H1 (cell line): ENCODE measurements around the gene COLQ. TPM values are rescaled to one million over a fixed set of nuclear protein-coding genes. Genes with fewer than 3 reads are reported as not detected.

ENCODE experiments used
- CTCF ChIA-PET: fragments of 300-600 bp; sonication (Branson Sonifier 250); formaldehyde crosslinking; loops from one replicate; lab custom pipeline; 2021; ENCODE audit not compliant: partially characterized antibody; lab: Charles Lee
- POLR2A ChIA-PET: fragments of 300-600 bp; sonication (Branson Sonifier 250); formaldehyde crosslinking; loops from one replicate; lab custom pipeline; 2021; ENCODE audit warnings: inconsistent platforms; ENCODE audit not compliant: partially characterized antibody; lab: Charles Lee
- DNase-seq, 2 experiments: peaks; one replicate each; pipeline versions ENCODE4 v3.0.0 to v3.0.0-alpha.2; 2010 to 2022; ENCODE audit warnings: low spot score in 2 of 2, low read depth in 1 of 2, mixed read lengths in 1 of 2
- FAIRE-seq: peaks from 2 replicates; lab custom pipeline; 2011; peaks lifted over from hg19 to GRCh38; lab: Jason Lieb, UNC
- H2AFZ ChIP-seq: 2 replicates; pipeline ENCODE4 v1.8.1; 2012; ENCODE audit warnings: low read length, inconsistent platforms
- H2AK5ac ChIP-seq: 2 replicates; pipeline ENCODE4 v1.6.1; 2013; ENCODE audit warnings: low read depth, low read length
- H2BK120ac ChIP-seq: replicated peaks from 2 replicates; pipeline ENCODE3; 2013; ENCODE audit warnings: low read depth, low read length, inconsistent platforms
- H2BK12ac ChIP-seq: 2 replicates; pipeline ENCODE4 v1.6.1; 2013; ENCODE audit warnings: low read depth, low read length
- H2BK15ac ChIP-seq: 2 replicates; pipeline ENCODE4 v1.6.1; 2013; ENCODE audit warnings: low read length
- H2BK20ac ChIP-seq: 2 replicates; pipeline ENCODE4 v1.6.1; 2013; ENCODE audit warnings: low read length
- H2BK5ac ChIP-seq: 2 replicates; pipeline ENCODE4 v1.6.1; 2013; ENCODE audit warnings: low read depth, low read length
- H3K14ac ChIP-seq: 2 replicates; pipeline ENCODE4 v1.6.1; 2013; ENCODE audit warnings: inconsistent platforms; ENCODE audit not compliant: insufficient read length
- H3K18ac ChIP-seq: 2 replicates; pipeline ENCODE4 v1.6.1; 2013; ENCODE audit warnings: low read length; ENCODE audit errors: extremely low read depth
- H3K23ac ChIP-seq: 2 replicates; pipeline ENCODE4 v1.6.1; 2013; ENCODE audit warnings: inconsistent platforms; ENCODE audit not compliant: insufficient read length
- H3K23me2 ChIP-seq: 2 replicates; pipeline ENCODE4 v1.6.1; 2013; ENCODE audit warnings: low read depth, low read length
- H3K27ac ChIP-seq: 2 replicates; pipeline ENCODE4 v1.6.1; 2011; ENCODE audit warnings: low read depth, low read length, inconsistent platforms
- H3K27me3 ChIP-seq, 4 experiments: replicated peaks in 1 of 4; 1 replicate in 1 of 4; 2 replicates in 3 of 4; pipeline versions ENCODE4 v1.6.1 to v1.8.1; 2011 to 2013; ENCODE audit warnings: low read length in 3 of 4, mild to moderate bottlenecking in 3 of 4, inconsistent platforms in 2 of 4, mixed read lengths in 2 of 4, moderate library complexity in 1 of 4; ENCODE audit not compliant: control insufficient read depth in 3 of 4, insufficient read depth in 3 of 4; ENCODE audit errors: extremely low read depth in 1 of 4
- H3K36me3 ChIP-seq, 4 experiments: 2 replicates each; pipeline versions ENCODE4 v1.6.1 to v1.8.1; 2011 to 2013; ENCODE audit warnings: mild to moderate bottlenecking in 4 of 4, low read length in 3 of 4, moderate library complexity in 2 of 4, control low read depth in 1 of 4, inconsistent platforms in 1 of 4; ENCODE audit not compliant: insufficient read depth in 4 of 4, control insufficient read depth in 2 of 4
- H3K4ac ChIP-seq: replicated peaks from 2 replicates; pipeline ENCODE3; 2013; ENCODE audit warnings: low read length, low read depth, mixed read lengths, inconsistent platforms; ENCODE audit not compliant: insufficient read length
- H3K4me1 ChIP-seq, 4 experiments: replicated peaks in 1 of 4; 1 replicate in 1 of 4; 2 replicates in 3 of 4; pipeline versions ENCODE4 v1.6.1 to v1.8.1; 2011 to 2013; ENCODE audit warnings: low read length in 3 of 4, inconsistent platforms in 2 of 4, mixed read lengths in 1 of 4; ENCODE audit not compliant: insufficient read depth in 4 of 4, control insufficient read depth in 3 of 4
- H3K4me2 ChIP-seq, 2 experiments: 2 replicates each; pipeline versions ENCODE4 v1.6.1 to v1.8.1; 2011 to 2013; ENCODE audit warnings: low read depth in 2 of 2, low read length in 2 of 2, control low read depth in 1 of 2, inconsistent platforms in 1 of 2, mild to moderate bottlenecking in 1 of 2; ENCODE audit not compliant: insufficient read depth in 1 of 2
- H3K4me3 ChIP-seq, 4 experiments: fragments of 200-600, 300-600 bp in 1 of 4; sonication (generic), shearing (Covaris generic), sonication (Bioruptor Twin) in 1 of 4; 2 replicates each; pipeline versions ENCODE4 v1.5.1 to v1.8.1; 2011 to 2016; ENCODE audit warnings: low read length in 4 of 4, low read depth in 3 of 4, control low read depth in 2 of 4, inconsistent platforms in 2 of 4, mild to moderate bottlenecking in 2 of 4, mixed read lengths in 1 of 4, moderate library complexity in 1 of 4; ENCODE audit not compliant: insufficient read depth in 2 of 4; ENCODE audit errors: extremely low read depth in 1 of 4
- H3K56ac ChIP-seq: replicated peaks from 2 replicates; pipeline ENCODE3; 2013; ENCODE audit warnings: low read depth, mild to moderate bottlenecking, mixed read lengths, low read length, inconsistent platforms; ENCODE audit not compliant: insufficient read length
- H3K79me1 ChIP-seq: 2 replicates; pipeline ENCODE4 v1.6.1; 2013; ENCODE audit warnings: low read depth, low read length, control low read depth
- H3K79me2 ChIP-seq, 2 experiments: 2 replicates each; pipeline versions ENCODE4 v1.6.1 to v1.8.1; 2012 to 2013; ENCODE audit warnings: low read length in 2 of 2, mild to moderate bottlenecking in 2 of 2, inconsistent platforms in 1 of 2; ENCODE audit not compliant: insufficient read depth in 2 of 2, control insufficient read depth in 1 of 2
- H3K9ac ChIP-seq, 4 experiments: replicated peaks in 1 of 4; 1 replicate in 1 of 4; 2 replicates in 3 of 4; pipeline versions ENCODE4 v1.6.1 to v1.8.1; 2011 to 2013; ENCODE audit warnings: low read depth in 3 of 4, low read length in 3 of 4, control low read depth in 2 of 4, mild to moderate bottlenecking in 2 of 4, moderate library complexity in 2 of 4, inconsistent platforms in 1 of 4; ENCODE audit errors: extremely low read depth in 1 of 4
- H3K9me3 ChIP-seq, 2 experiments: 2 replicates each; pipeline versions ENCODE4 v1.6.1 to v1.8.1; 2012 to 2013; ENCODE audit warnings: mild to moderate bottlenecking in 2 of 2, moderate library complexity in 2 of 2, control low read depth in 1 of 2, inconsistent platforms in 1 of 2, low read depth in 1 of 2, low read length in 1 of 2, mixed read lengths in 1 of 2; ENCODE audit not compliant: insufficient read depth in 2 of 2
- H4K20me1 ChIP-seq, 2 experiments: replicated peaks in 1 of 2; 2 replicates each; pipeline versions ENCODE3 to v1.8.1; 2011 to 2013; ENCODE audit warnings: inconsistent platforms in 2 of 2, low read length in 2 of 2, mild to moderate bottlenecking in 1 of 2; ENCODE audit not compliant: insufficient read depth in 2 of 2, control insufficient read depth in 1 of 2
- H4K5ac ChIP-seq: 2 replicates; pipeline ENCODE4 v1.6.1; 2013; ENCODE audit warnings: low read length, low read depth, mixed read lengths, inconsistent platforms; ENCODE audit not compliant: insufficient read length
- H4K8ac ChIP-seq: 2 replicates; pipeline ENCODE4 v1.8.0; 2013; ENCODE audit warnings: mild to moderate bottlenecking, moderate library complexity, low read length, inconsistent platforms; ENCODE audit not compliant: insufficient read depth; ENCODE audit errors: extremely low read depth
- H4K91ac ChIP-seq: replicated peaks from 2 replicates; pipeline ENCODE3; 2013; ENCODE audit warnings: low read length, mixed read lengths, inconsistent platforms; ENCODE audit not compliant: insufficient read length
- CBX8 ChIP-seq: fragments of 300-800, 300-1000 bp; sonication (generic); IDR thresholded peaks from 2 replicates; pipeline ENCODE4 v1.7.1; 2016; ENCODE audit warnings: low read depth, low read length, borderline replicate concordance
- EGR1 ChIP-seq: IDR thresholded peaks from 2 replicates; pipeline ENCODE4 v1.6.1; 2011; ENCODE audit warnings: low read depth, low read length, borderline replicate concordance
- HDAC6 ChIP-seq: IDR thresholded peaks from one replicate; pipeline ENCODE4 v1.7.1; 2012; ENCODE audit warnings: low read depth, mild to moderate bottlenecking, inconsistent platforms, low read length, moderate library complexity
- JUN ChIP-seq: IDR thresholded peaks from 2 replicates; pipeline ENCODE4 v1.6.1; 2011; ENCODE audit warnings: low read depth, mild to moderate bottlenecking, improper control_type of control experiment, low read length
- KDM5A ChIP-seq: fragments of 200-600 bp; IDR thresholded peaks from 2 replicates; pipeline ENCODE4 v1.7.1; 2012; ENCODE audit warnings: mild to moderate bottlenecking, low read length, inconsistent platforms, mixed read lengths
- POLR2A ChIP-seq, 2 experiments: IDR thresholded peaks; 1 replicate in 1 of 2; 2 replicates in 1 of 2; pipeline ENCODE4 v1.6.1; 2011; ENCODE audit warnings: low read depth in 2 of 2, low read length in 2 of 2, mild to moderate bottlenecking in 2 of 2; ENCODE audit errors: control extremely low read depth in 1 of 2
- RNF2 ChIP-seq: fragments of 200-900, 300-1000 bp; sonication (generic); IDR thresholded peaks from 2 replicates; pipeline ENCODE4 v1.7.1; 2016; ENCODE audit warnings: borderline replicate concordance, low read depth, mild to moderate bottlenecking, antibody characterized with exemption, low read length; ENCODE audit not compliant: poor library complexity, severe bottlenecking; ENCODE audit errors: missing control alignments
- SP4 ChIP-seq: IDR thresholded peaks from 2 replicates; pipeline ENCODE4 v1.6.1; 2012; ENCODE audit warnings: low read length, inconsistent platforms
- TAF7 ChIP-seq: optimal IDR thresholded peaks from 2 replicates; pipeline ENCODE3; 2011; ENCODE audit warnings: low read depth, mild to moderate bottlenecking, inconsistent platforms, low read length, moderate library complexity, borderline replicate concordance
- TEAD4 ChIP-seq: IDR thresholded peaks from 2 replicates; pipeline ENCODE4 v1.6.1; 2012; ENCODE audit warnings: low read depth, low read length, inconsistent platforms, mixed read lengths
- ZNF274 ChIP-seq: IDR thresholded peaks from 2 replicates; pipeline ENCODE4 v1.7.0; 2012; ENCODE audit warnings: low read length, borderline replicate concordance; ENCODE audit errors: extremely low read depth
- WGBS, 2 experiments: shearing (Covaris generic) in 1 of 2; methylation state at CpG; one replicate each; pipeline versions ENCODE4 v1.1.6 to v1.1.7; 2013 to 2015; ENCODE audit warnings: low lambda C conversion rate in 2 of 2, mixed read lengths in 2 of 2, inconsistent platforms in 1 of 2, low coverage in 1 of 2, missing lambda C conversion rate in 1 of 2; ENCODE audit not compliant: insufficient replicate concordance in 2 of 2, insufficient coverage in 1 of 2, insufficient read length in 1 of 2; ENCODE audit errors: extremely low coverage in 1 of 2, missing lambda C conversion rate in 1 of 2; 5-methylcytosine and 5-hydroxymethylcytosine counted together
- polyA plus RNA-seq, 7 experiments: library from polyadenylated mRNA; depleted of rRNA in 3 of 7; stranded (reverse) in 5 of 7; unstranded in 2 of 7; fragments of >200 nt in 5 of 7; fragments of 200-250 nt in 2 of 7; gene quantifications; 1 replicate in 5 of 7; 2 replicates in 1 of 7; 4 replicates in 1 of 7; pipeline versions ENCODE4 v1.2.1 to v1.2.3, GENCODE V29; 2011 to 2013; ENCODE audit warnings: missing spikeins in 2 of 7, mixed read lengths in 2 of 7
- total RNA-seq: library from RNA; stranded (reverse); fragmentation: NEBNext Ultra II Directional; extraction: Animal tissue kit (Norgen Biotek cat#: 25700); gene quantifications from 2 replicates; pipeline ENCODE4 v1.2.1, GENCODE V29; 2021
- TF ChIP-seq, protein P1 (sequence below), 3 experiments: IDR thresholded peaks; 1 replicate in 2 of 3; 2 replicates in 1 of 3; pipeline versions ENCODE4 v1.5.1 to v1.6.1; 2011; ENCODE audit warnings: low read length in 3 of 3, mild to moderate bottlenecking in 3 of 3, inconsistent platforms in 2 of 3, low read depth in 1 of 3, moderate library complexity in 1 of 3; ENCODE audit not compliant: insufficient read depth in 1 of 3; ENCODE audit errors: control extremely low read depth in 1 of 3

COLQ gene
- total and polyA plus RNA-seq, 2 of the 8 experiments (the other 6 are each of a cell fraction or from before 2014, with no cell fraction given), result 1.5 to 1.9 TPM

- Histone ChIP-seq H3K4ac (no peak overlapping the region), H4K8ac (no peak overlapping the region), H4K5ac (no peak overlapping the region), H3K9me3 (no peaks in the 10 kb centered on the region), H2BK15ac (no peak overlapping the region), H3K14ac (no peak overlapping the region), H2BK20ac (no peak overlapping the region), H3K23me2 (peaks cover 3% of the 10 kb centered on the region), H3K4me2 (peak overlapping the region; percentile 77 to 80), H2AFZ (no peak overlapping the region), H3K79me1 (peaks cover 2% of the 10 kb centered on the region; the same call in 1 of the 2 replicates), H3K27ac (no peak overlapping the region), H2AK5ac (no peak overlapping the region), H3K79me2 (peaks cover 11 to 51% of the 10 kb centered on the region in 2 experiments), H4K20me1 (no peaks in the 10 kb centered on the region), H3K27me3 (no peaks in the 10 kb centered on the region), H3K23ac (no peak overlapping the region), H3K4me3 (peak overlapping the region; percentile 79 to 99 (median 96)), H3K4me1 (peaks cover 0 to 7% (median 4%) of the 10 kb centered on the region in 4 experiments; a peak in 5 of 7 replicates), H4K91ac (no peak overlapping the region), H3K18ac (no peak overlapping the region), H3K9ac (peak overlapping the region in 1 of 4 experiments; percentile 47; a peak in 2 of 7 replicates), H3K56ac (no peak overlapping the region), H2BK120ac (no peak overlapping the region), H3K36me3 (peaks cover 7 to 43% (median 13%) of the 10 kb centered on the region in 4 experiments; a peak in 7 of 8 replicates), H2BK5ac (no peak overlapping the region), H2BK12ac (no peak overlapping the region)
- FAIRE-seq, result no peak
- no peak for DNase-seq
- ChIA-PET POLR2A (no interaction called here), CTCF (interaction anchor here (0.7 to 1.6 kb wide), 3 partner anchors 13 to 161 kb away, joined by 3 to 5 read pairs (median 3); no protein-coding TSS in a partner anchor)
- 68% methylated on average over 9 of the region's 9 CpGs; no CpG with 5 or more reads in 1 of the 2 experiments for WGBS, 2 experiments
- TF ChIP-seq KDM5A, result no peak
- TF ChIP-seq SP4, result no peak
- TF ChIP-seq POLR2A (IDR thresholded peaks at IDR 0.05; ENCODE audit: control extremely low read depth in 1 of 2, low read depth in 2 of 2, low read length in 2 of 2), result no peak
- TF ChIP-seq ZNF274, result no peak
- no peak for TF ChIP-seq CBX8
- TF ChIP-seq JUN, result no peak
- TF ChIP-seq TEAD4, result no peak
- TF ChIP-seq EGR1, result no peak
- no peak for TF ChIP-seq HDAC6
- TF ChIP-seq TAF7, result no peak
- TF ChIP-seq RNF2, result no peak
- TF ChIP-seq, protein P1, sequence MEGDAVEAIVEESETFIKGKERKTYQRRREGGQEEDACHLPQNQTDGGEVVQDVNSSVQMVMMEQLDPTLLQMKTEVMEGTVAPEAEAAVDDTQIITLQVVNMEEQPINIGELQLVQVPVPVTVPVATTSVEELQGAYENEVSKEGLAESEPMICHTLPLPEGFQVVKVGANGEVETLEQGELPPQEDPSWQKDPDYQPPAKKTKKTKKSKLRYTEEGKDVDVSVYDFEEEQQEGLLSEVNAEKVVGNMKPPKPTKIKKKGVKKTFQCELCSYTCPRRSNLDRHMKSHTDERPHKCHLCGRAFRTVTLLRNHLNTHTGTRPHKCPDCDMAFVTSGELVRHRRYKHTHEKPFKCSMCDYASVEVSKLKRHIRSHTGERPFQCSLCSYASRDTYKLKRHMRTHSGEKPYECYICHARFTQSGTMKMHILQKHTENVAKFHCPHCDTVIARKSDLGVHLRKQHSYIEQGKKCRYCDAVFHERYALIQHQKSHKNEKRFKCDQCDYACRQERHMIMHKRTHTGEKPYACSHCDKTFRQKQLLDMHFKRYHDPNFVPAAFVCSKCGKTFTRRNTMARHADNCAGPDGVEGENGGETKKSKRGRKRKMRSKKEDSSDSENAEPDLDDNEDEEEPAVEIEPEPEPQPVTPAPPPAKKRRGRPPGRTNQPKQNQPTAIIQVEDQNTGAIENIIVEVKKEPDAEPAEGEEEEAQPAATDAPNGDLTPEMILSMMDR (IDR thresholded peaks at IDR 0.05; ENCODE audit: control extremely low read depth in 1 of 3, insufficient read depth in 1 of 3, low read depth in 1 of 3, low read length in 3 of 3), result no peak
Measured at GRCh38 chr3:15428539-15428938, 93.0 kb downstream of the COLQ start.
